ENCODE results near the gene TMEM45A. TPM values are rescaled to one million over a fixed set of nuclear protein-coding genes. Genes with fewer than 3 reads are reported as not detected.
"Not testable (repeated sequence)": the region's sequence is repeated elsewhere in the genome, so short reads cannot be mapped to it uniquely, and the experiment has no call there.

TMEM45A gene
- polyA plus RNA-seq, 4 donors, result 21.3 to 27.9 (median 24.9) TPM

DNA sequence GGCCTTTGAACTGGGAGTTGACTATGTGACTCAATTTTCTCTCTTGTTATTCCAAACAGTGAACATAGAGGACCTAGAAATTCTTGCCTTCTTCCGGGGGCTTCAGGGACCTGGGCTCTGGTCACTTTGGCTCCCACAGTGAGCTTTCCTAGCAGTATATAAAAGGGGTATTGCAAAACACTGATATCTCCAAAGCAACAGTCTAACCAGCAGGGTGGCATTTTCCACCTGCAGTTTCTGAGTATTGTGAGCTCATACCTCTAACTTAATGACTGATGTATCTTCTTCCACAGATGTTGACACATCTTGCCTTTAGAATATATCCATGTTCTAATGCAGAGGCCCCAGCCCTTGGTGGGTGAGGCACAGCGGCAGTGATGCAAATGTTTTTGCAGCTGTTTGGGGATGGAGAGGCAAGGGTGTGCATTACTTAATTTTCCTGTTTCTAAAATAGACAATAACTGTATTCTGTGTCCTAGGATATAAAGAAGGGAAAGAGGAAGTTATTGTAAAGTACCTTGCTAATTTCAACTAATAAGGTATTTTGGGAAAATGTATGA lies 71.3 kb downstream of the TMEM45A start:
- DNase-seq (ENCODE audit: low read depth in 4 of 4, low spot score in 2 of 4), result no peak

DNA sequence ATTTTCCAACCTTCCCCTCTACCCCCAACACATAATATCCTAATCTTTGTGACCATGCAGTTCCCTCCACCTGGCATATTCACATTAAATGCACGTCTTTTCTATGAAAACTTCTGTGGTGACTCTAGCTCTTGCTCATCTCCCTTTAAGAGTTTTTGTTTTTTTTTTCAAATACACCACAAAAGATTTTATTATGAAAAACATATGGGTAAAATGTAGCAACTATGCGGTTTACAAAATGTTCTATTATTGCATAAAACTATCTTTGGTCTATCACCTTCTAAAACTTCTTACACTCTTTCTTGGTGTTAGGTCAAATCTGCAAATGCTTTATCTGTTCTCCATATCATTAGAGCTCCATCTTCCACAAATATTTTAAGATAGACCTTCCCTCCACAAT lies 78.4 kb downstream of the TMEM45A start:
- DNase-seq (ENCODE audit: low read depth in 4 of 4, low spot score in 2 of 4), result no peak

DNA sequence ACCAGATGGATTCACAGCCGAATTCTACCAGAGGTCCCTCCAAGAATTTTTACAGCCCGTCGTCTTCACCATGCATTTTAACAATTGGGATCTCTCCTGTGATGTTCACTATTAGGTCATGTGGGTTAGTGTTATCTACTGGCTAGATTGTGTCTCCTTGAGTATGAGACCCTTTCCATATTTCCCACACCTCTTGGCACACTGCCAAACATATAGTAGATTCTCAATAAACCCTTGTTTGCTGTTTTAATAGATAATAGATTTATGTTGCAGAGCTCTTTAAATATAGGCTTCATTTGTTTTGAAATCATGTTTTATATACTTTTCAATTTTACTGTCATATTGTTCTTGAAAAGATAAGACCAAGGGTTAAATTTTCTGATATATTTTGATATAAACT lies 82.1 kb downstream of the TMEM45A start:
- no peak for DNase-seq (ENCODE audit: low read depth in 4 of 4, low spot score in 2 of 4)

DNA sequence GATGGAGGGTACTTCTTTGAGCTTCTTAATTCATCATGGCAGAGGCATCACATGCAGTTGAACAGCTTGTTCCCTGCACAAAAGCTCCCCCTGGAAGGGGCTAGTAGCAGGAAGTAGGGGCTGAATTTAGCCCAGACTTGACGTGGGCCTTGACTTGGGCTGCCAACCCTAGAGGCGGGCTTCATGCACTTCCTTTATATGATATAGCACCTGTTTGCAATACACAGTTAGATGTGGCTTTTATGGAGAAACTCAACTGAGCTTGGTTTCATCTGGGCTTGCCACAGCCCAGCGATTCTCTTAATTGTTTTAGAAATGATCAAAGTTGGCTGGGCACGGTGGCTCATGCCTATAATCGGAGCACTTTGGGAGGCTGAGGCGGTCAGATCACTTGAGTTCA lies 83.3 kb downstream of the TMEM45A start:
- DNase-seq (ENCODE audit: low read depth in 4 of 4, low spot score in 2 of 4), result no peak

DNA sequence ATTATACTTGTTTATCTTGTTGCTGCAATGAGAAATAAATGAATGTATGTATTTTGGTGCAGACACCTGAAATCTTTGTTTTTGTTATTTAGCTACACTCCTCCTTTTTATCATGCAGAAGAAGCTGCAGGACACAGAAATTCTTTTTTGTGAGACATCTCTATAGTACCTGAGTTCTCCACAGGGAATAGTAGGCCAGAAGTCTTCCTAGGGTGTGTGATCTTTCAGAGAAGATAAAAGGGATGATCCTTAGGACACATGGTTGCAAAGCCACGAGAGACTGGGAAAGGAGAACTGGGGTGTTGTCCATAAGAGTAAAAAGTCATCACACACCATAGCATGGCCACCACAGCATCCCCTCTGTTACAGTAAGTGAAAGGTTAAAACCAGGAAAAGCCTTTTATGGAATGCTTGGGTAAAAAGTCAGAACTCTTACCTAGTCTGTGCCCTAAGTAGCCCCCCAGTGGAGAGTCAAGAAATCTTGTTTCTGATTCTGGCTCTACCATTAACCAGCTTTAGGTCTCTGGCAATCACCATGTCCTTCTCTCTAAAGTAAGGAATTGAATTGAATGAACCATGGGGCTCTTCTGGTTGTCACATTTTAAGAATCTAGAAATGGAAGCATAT lies 85.1 kb downstream of the TMEM45A start:
- no peak for DNase-seq (ENCODE audit: low read depth in 4 of 4, low spot score in 2 of 4)

DNA sequence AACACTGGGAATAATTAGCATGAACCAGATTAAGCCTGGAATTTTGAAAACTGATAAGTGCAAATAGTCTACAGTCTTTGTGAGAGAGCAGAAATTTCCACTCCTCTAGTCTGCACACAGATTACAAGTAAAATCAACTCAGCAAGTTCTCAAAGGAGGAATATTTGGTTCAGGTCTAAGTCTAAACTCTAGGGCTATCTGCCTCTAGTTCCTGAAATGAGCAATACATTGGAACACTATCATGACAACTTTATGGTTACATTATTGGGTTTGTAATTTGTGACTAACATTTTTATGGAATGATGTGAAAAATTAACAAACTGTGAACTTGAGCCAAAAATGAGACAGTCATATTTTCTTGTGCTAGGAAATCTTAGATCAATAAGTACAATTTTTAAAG lies 86.2 kb downstream of the TMEM45A start:
- no peak for DNase-seq (ENCODE audit: low read depth in 4 of 4, low spot score in 2 of 4)

DNA sequence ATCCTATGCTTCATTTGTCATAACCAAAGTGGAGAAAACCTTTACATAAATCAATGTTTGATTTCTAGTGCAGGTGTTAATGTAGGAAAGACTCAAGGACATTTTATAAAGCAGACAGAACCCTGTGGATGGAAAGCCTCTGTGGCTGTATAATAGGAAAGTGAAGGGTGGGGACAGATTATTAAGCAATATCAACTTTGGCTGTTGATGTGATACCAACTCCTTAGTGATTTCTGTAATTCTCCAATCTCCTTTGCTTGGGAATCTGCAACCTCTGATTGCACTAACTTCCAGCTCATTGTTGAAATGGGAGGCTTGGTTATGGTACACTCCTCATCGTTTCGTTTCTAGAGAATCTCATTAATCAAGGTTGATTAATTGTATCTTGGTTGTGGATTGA lies 87.7 kb downstream of the TMEM45A start:
- DNase-seq (ENCODE audit: low read depth in 4 of 4, low spot score in 2 of 4), result no peak

DNA sequence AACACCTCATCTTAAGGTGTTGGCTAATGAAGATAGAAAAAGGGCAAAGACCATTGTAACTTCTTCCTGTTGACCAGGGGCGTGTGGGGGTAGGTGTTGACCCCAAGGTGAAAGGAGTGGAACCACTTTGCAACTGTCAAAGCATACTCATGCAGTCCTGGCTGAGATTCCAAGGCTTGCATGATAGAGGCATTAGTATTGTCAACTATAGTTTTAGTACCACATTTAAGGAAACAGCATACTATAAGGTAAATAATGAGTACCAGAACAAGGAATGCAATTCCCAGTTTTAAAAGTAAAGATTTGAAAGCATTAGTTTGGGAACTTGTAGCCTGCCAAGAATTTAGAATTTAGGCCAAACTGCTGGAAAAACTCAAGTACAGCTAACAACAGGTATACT lies 89.2 kb downstream of the TMEM45A start:
- DNase-seq (ENCODE audit: low read depth in 4 of 4, low spot score in 2 of 4), result no peak

DNA sequence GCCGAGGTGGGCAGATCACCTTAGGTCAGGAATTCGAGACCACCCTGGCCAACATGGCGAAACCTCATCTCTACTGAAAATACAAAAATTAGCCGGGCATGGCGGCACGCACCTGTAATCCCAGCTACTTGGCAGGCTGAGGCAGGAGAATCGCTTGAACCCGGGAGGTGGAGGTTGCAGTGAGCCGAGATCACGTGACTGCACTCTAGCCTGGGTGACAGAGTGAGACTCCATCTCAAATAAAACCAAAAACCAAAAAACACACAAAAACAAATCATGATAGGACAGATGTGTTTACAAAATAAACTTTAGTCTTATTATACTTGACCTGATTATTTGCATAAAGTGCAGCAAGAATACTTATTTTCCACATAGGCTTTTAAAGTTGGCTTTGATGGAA lies 89.7 kb downstream of the TMEM45A start:
- DNase-seq (ENCODE audit: low read depth in 4 of 4, low spot score in 2 of 4), result not testable (repeated sequence)

DNA sequence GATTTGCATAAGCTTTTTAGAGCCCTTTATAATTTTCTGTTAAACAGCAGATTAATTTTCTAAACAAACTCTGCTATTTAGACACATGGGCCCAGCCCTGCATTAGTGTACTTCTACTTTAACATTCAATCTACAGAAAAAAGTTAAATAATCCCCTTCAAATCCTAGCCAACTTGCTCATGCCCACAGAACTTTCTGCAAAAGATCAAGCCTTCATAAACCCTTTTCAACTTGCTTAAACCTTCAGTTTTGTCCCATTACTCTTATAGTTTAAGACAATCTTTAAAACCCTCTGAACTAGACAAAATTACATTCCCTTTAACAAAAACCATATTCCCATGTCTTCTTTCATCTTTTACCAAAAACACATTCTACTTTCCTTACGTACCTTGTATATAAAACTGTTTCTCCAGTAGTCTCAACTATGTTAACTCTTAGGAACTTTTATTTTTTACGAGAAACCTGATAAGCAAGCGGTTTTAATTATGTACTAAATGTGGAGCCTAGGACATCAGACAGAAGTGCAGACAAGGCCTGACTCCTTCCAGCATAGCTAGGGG lies 91.8 kb downstream of the TMEM45A start:
- no peak for DNase-seq (ENCODE audit: low read depth in 4 of 4, low spot score in 2 of 4)

DNA sequence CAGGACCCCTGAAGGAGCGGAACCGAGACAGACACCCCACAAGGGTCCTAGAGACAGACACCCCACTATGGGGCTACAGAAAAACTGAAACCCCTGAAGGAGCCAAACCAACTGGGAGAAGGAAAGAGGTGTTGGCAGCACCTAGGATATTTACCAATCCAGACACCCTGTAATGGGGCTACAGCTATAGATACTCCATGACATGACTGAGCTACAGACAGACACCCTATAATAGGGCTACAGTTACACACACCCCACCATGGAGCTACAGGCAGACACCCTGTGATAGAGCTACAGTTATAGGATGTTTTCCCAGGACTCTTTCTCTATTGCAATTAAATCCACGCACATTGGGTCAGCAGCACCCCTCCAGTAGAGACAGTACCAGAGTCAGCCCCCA lies 94.4 kb downstream of the TMEM45A start:
- DNase-seq (ENCODE audit: low read depth in 4 of 4, low spot score in 2 of 4), result no peak

DNA sequence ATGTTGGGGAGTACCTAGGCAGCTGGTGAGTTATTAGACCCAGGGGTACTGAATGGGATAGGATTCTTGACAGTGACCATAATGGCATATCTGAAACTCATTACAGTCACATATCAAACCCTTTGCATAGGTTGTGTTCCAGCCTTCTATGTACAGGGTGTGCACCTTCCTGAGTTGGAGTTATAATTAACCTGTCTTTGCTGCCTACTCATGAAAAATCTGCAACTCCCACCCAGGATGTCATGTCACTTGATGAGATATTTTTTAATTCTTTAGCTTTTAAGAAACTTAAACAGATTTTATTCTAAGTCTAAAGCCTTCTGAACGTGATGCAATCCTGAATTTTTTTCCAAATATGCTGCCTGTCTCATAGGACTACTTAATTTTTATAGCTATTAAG lies 95.8 kb downstream of the TMEM45A start:
- DNase-seq (ENCODE audit: low read depth in 4 of 4, low spot score in 2 of 4), result no peak

DNA sequence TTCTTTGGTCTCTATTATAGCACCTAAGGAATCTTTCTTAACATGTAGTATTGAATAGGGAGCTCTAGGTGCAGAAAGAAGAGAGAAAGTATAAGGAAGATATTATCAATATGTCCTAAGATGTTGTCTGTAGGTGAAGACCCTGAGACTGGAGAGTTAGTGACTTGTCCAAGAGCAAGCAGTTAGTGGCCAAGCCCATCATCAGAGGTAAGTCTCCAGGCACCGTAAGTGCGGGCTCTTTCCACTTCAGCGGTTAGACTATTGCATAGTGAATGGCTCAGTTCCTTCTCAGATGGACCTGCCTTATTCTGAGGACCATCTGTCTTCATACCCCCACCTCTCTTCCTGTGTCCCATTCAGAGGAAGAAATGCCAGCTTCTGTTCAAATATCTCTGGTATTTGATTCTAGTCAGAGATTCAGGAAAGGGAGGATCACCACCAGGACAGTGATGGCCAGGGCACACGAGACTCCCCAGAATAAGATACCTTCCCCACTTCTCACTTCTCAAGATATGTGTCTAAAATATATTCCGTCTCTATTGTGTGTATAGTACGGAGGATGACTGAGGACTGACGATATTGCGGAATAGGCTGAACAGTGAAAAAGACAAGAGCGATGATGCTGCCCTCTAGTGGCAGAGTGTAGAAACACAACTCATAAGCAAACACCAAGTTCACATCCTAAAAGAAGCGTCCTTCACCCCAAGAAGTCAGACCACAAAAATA lies 97.9 kb downstream of the TMEM45A start:
- DNase-seq (ENCODE audit: low read depth in 4 of 4, low spot score in 2 of 4), result peak; percentile 29 to 60 (median 44)

DNA sequence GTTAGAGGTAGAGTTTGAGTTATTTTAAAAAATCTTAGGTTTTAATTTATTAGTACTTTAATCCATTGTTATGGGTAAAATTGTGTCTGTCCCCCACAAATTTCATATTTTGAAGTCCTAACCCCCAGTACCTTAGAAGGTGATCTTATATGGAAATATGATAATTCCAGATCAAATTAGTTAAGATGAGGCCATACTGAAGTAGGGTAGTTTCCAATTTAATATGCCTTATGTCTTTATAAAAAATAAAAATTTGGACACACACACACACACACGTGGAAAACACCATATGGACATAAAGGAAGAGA lies 98.4 kb downstream of the TMEM45A start:
- DNase-seq (ENCODE audit: low read depth in 4 of 4, low spot score in 2 of 4), result no peak

DNA sequence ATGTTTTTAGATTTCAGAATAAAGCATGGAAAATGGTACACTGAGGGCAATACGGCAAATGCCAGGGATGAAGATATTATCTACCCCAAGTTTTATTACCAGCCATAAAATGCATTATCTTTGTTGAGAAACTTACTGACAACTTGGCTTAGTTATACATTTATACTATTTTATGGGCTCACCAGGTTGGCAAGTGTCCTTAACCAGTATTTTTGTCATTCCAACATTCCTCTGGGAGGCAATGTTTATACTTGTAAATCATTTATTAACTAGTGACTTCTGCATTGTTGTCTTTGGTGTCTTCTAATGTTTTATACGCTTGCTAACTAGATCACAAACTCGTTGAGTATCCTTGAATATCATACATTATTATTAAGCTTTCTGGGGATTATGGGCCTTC lies 99.0 kb downstream of the TMEM45A start:
- DNase-seq (ENCODE audit: low read depth in 4 of 4, low spot score in 2 of 4), result no peak

DNA sequence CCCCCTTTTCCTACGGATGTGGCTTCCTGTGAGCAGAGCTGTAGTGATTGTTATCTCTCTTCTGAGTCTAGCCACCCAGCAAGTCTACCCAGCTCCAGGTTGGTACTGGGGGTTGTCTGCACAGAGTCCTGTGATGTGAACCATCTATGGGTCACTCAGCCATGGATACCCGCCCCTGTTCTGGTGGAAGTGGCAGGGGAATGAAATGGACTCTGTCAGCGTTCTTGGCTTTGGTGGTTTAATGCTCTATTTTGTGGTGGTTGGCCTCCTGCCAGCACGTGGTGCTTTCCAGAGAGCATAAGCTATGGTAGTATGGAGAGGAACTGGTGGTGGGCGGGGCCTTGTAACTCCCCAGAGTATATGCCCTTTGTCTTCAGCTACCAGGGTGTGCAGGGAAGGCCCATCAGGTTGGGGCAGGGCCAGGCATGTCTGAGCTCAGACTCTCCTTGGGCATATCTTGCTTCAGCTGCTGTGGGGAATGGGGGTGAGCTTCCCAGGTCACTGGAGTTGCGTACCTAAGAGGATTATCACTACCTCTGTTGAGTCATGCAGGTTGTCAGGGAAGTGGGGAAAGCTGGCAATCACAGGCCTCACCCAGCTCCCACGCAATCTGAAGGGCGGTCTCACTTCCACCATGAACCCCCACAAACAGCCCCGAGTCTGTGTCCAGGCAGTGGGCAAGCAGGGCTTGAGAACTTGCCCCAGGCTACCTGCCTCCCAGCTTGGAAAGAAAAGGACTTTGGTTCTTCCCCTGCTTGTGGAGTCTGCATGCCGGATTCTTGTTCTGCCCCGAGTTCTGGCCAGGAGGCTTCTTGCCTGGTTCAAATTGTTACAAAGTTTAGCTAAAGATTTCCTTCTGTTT lies 108.0 kb downstream of the TMEM45A start:
- no peak for DNase-seq (ENCODE audit: low read depth in 4 of 4, low spot score in 2 of 4)

DNA sequence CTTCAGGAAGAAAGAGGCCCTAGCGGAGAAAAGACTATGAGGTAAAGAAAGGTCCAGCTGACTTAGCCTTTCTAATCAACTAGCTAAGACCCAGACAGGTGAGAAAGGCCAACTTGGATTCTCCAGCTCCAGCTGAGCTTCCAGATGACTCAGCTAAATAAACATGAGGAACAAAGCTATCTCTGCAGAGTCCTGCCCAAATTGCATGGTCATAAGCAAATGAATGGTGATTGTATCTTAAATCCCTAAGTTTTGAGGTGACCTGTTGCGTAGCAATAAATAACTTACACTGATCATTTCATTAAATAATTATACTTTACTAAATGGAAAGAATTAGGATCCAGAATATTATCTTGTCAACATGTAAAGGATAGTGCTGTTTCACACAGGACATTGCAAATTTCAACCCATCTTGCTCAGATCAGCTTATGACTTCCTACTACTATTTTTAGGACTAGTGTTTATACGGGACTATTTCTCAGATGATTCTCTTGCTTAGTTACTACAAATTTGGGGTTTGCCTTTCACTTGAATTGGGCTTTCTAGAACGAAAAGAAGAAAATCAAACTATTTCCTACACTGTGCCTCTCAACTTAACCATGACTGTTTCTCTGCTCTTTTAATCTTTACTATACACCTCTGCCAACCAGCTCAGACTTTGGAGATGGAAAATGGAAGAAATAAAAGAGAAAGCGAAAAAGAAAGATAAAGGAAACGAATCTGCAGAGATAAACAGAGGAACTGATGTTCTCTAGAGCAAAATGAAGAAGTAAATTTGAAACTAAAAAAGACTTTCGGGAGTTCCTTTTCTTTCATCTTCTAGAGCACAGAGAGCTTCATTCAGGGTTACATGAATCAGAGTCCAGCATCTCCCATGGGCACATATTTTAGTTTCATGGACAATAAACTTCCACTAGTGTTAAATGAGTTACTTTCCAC lies 110.4 kb downstream of the TMEM45A start:
- no peak for DNase-seq (ENCODE audit: low read depth in 4 of 4, low spot score in 2 of 4)

DNA sequence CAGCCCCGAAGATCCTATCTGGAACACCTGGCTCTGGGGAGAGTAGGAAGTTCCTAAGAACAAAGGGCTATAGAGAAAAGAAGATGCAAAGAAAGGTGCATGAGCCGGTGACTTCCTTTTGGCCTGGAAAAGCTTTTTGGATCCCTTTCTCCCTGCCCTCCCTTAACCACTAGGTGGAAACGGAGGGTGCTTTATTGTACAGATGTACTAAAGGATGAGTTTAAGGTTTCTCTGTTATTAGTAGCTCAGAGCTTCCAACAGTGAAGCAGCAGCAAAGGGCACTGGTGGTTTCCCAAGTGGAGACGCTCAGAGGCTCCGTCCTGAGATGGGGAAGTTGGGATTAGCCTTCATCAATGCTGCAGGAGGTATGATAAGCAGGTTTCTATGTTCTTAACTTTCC lies 111.0 kb downstream of the TMEM45A start:
- no peak for DNase-seq (ENCODE audit: low read depth in 4 of 4, low spot score in 2 of 4)

DNA sequence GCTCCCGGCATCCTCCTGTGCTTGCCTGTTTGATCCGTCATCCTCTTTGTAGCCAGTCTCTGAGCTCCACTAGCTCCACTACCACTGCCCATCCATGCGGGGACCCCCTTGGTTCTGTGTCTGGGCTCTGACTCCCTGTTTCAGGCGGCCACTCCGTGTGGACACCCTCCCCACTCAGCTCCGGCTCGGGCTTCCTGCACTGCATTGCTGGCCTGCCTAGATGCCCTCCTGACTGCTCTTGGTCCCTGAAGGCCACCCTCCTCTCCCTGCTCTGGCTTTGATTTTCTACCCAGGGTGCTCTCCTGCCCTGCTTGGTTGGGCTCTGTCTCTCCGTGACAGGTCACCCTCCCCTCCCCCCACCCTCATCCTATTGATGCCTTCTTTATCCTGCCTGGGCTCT lies 112.9 kb downstream of the TMEM45A start:
- no peak for DNase-seq (ENCODE audit: low read depth in 4 of 4, low spot score in 2 of 4)

DNA sequence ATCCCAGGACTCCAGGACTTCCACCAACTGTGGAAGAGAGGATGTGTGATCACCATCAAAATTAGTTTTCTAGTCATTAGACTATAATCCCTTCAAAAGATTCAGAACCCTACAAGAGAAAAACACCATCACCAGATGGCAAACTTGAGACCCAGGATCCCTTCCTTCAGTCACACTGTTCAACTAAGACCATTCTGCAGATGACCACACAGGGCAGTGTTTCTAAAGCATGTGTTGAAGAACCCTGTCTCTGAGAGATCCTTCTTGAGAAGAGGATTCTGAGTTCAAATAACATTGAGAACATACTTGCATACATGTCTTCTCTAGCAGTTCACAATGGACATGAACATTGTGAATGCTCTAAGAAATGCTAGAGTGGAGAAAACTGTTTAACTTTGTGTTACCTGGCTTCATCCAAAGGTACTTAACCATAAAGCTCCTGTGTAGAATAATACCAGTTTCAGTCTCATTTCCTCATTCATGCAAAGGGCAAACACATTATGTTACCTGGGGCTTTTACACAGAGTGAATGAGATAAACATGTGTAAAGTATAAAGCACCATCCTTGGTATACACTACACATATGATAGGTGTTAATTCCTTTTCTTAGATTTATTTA lies 114.6 kb downstream of the TMEM45A start:
- DNase-seq (ENCODE audit: low read depth in 4 of 4, low spot score in 2 of 4), result no peak
